Uterus (tissue), 2 donors: ENCODE measurements around the gene CAMK2B.

Experiments used
- POLR2A ChIP-seq, 2 donors: fragments of 450-650 bp; IDR thresholded peaks; one replicate each; pipeline ENCODE4 v1.6.1; 2016; ENCODE audit warnings: antibody characterized with exemption in 2 of 2, mild to moderate bottlenecking in 1 of 2, moderate library complexity in 1 of 2
- TF ChIP-seq, protein P1 (sequence below), 4 experiments: fragments of 200-600 bp in 2 of 4; fragments of 450-650 bp in 2 of 4; sonication (generic) in 2 of 4; IDR thresholded peaks; one replicate each; pipeline ENCODE4 v1.5.1; 2016 to 2019; ENCODE audit warnings: antibody characterized with exemption in 4 of 4, mild to moderate bottlenecking in 2 of 4, moderate library complexity in 1 of 4

DNA sequence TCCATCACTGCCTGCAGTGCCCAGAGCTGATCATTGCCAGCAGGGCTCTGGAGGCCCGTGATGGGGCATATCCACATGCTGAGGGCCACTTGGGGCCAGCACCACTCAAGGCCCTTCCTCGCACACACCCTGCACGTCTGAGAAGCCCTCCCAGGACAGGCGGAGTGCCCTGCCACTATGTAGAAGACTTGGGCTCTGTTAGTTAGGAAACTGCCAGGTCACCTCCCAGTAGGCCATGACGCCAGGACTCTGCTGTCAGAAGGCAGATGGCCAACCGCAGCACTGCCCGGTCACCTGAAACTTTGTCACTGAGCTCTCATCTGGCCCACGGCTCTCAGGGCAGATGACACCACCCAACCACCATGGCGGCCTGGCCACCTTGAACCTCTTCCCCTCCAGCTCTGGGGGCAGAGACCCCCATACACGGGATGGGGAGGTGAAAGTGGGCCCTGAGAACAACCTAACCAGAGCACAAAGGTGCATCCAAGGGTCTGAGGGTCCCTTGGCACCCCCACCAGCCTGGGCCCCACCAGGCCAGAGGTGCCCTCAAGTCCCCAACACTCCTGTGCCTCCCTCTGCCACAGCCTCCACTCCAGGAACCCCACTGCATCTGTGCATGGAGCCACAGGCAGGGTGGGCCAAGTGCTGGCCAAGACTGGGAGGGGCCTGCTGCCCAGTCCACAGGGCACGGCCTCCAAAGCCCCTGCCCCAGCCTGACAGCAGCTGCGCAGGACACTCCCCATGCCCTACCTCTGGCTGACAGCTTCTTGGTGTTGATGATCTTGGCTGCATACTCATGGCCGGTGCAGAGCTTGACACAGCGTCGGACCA, 41.8 kb downstream of the CAMK2B start:
- TF ChIP-seq, protein P1, sequence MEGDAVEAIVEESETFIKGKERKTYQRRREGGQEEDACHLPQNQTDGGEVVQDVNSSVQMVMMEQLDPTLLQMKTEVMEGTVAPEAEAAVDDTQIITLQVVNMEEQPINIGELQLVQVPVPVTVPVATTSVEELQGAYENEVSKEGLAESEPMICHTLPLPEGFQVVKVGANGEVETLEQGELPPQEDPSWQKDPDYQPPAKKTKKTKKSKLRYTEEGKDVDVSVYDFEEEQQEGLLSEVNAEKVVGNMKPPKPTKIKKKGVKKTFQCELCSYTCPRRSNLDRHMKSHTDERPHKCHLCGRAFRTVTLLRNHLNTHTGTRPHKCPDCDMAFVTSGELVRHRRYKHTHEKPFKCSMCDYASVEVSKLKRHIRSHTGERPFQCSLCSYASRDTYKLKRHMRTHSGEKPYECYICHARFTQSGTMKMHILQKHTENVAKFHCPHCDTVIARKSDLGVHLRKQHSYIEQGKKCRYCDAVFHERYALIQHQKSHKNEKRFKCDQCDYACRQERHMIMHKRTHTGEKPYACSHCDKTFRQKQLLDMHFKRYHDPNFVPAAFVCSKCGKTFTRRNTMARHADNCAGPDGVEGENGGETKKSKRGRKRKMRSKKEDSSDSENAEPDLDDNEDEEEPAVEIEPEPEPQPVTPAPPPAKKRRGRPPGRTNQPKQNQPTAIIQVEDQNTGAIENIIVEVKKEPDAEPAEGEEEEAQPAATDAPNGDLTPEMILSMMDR (IDR thresholded peaks at IDR 0.05), result no peak
- TF ChIP-seq POLR2A (IDR thresholded peaks at IDR 0.05), result no peak
